ENCODE data around the gene TAOK2. TPM values are rescaled to one million over a fixed set of nuclear protein-coding genes. Genes with fewer than 3 reads are reported as not detected.

Gene TAOK2
- total and polyA plus RNA-seq, 2 of the 4 experiments (the other 2 are of a cell fraction): 23.0 to 31.7 TPM

- peaks cover 29% of the 10 kb centered on the region for H3K36me3 ChIP-seq (ENCODE audit: control insufficient read depth, insufficient read depth, low read length)
- ATAC-seq (ENCODE audit: low read depth) (no peak), DNase-seq (no peak)
- H2BK120ac ChIP-seq (ENCODE audit: low read depth, low read length): no peak overlapping the region
- H4K8ac ChIP-seq (ENCODE audit: low read depth in 2 of 2, low read length in 2 of 2): no peak overlapping the region
- no peak overlapping the region for H3K56ac ChIP-seq (ENCODE audit: extremely low read depth, insufficient read depth, low read length)
- dilution Hi-C loops (cut with HindIII; ENCODE audit: low sequenced_read_pairs, unreplicated experiment): no loop called here
- ChIA-PET CTCF (no interaction called here), POLR2A (ENCODE audit: unreplicated experiment) (no interaction called here)
- no peaks in the 10 kb centered on the region for H3K9me3 ChIP-seq (ENCODE audit: control insufficient read depth, insufficient read depth, low read length)
- no peak overlapping the region for H2BK5ac ChIP-seq (ENCODE audit: low read depth, low read length, poor library complexity, severe bottlenecking)
- in situ Hi-C loops (cut with MboI; ENCODE audit: low sequenced_read_pairs): no loop called here
- H3K27ac ChIP-seq (ENCODE audit: insufficient read depth, low read length): no peak overlapping the region; the same call in 1 of the 2 replicates
- peak overlapping the region; percentile 97 for H3K4ac ChIP-seq (ENCODE audit: low read depth, low read length)
- peak overlapping the region; percentile 99 for H3K14ac ChIP-seq (replicated peaks; ENCODE audit: low read depth, low read length)
- TF ChIP-seq NFE2L2 (IDR thresholded peaks at IDR 0.05; ENCODE audit: low read depth, low read length) (no peak), MXI1 (IDR thresholded peaks at IDR 0.05; ENCODE audit: borderline replicate concordance, low read depth, low read length) (no peak), RAD21 (IDR thresholded peaks at IDR 0.05; ENCODE audit: low read length) (no peak), CHD1 (IDR thresholded peaks at IDR 0.05; ENCODE audit: low read depth, low read length) (no peak), BHLHE40 (IDR thresholded peaks at IDR 0.05; ENCODE audit: low read depth, low read length) (no peak), MAFK (IDR thresholded peaks at IDR 0.05; ENCODE audit: low read depth, low read length) (no peak), CTCF (conservative IDR thresholded peaks at IDR 0.05; ENCODE audit: low read depth, low read length) (no peak), CEBPB (IDR thresholded peaks at IDR 0.05; ENCODE audit: low read depth, low read length) (no peak), POLR2A (IDR thresholded peaks at IDR 0.05; ENCODE audit: low read depth, low read length) (no peak), SMC3 (IDR thresholded peaks at IDR 0.05; ENCODE audit: low read depth, low read length) (no peak), MAZ (IDR thresholded peaks at IDR 0.05; ENCODE audit: borderline replicate concordance, low read depth, low read length) (no peak)
- TF ChIP-seq, protein P1, sequence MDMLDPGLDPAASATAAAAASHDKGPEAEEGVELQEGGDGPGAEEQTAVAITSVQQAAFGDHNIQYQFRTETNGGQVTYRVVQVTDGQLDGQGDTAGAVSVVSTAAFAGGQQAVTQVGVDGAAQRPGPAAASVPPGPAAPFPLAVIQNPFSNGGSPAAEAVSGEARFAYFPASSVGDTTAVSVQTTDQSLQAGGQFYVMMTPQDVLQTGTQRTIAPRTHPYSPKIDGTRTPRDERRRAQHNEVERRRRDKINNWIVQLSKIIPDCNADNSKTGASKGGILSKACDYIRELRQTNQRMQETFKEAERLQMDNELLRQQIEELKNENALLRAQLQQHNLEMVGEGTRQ (IDR thresholded peaks at IDR 0.05; ENCODE audit: low read depth, low read length): no peak
- TF ChIP-seq, protein P2, sequence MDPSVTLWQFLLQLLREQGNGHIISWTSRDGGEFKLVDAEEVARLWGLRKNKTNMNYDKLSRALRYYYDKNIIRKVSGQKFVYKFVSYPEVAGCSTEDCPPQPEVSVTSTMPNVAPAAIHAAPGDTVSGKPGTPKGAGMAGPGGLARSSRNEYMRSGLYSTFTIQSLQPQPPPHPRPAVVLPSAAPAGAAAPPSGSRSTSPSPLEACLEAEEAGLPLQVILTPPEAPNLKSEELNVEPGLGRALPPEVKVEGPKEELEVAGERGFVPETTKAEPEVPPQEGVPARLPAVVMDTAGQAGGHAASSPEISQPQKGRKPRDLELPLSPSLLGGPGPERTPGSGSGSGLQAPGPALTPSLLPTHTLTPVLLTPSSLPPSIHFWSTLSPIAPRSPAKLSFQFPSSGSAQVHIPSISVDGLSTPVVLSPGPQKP (IDR thresholded peaks at IDR 0.05; ENCODE audit: borderline replicate concordance, low read depth, low read length): no peak
- peaks cover 28% of the 10 kb centered on the region for H3K9me1 ChIP-seq (ENCODE audit: insufficient read depth, low read length)
- no peak overlapping the region for H4K5ac ChIP-seq (ENCODE audit: low read depth, low read length)
- H3K4me2 ChIP-seq (ENCODE audit: low read depth, low read length): peak overlapping the region; percentile 91
- peak overlapping the region; percentile 99 for H3K23ac ChIP-seq (ENCODE audit: low read depth, low read length)
- no peak overlapping the region for H2AFZ ChIP-seq (replicated peaks; ENCODE audit: low read length, poor library complexity)
- no peaks in the 10 kb centered on the region for H3K27me3 ChIP-seq (ENCODE audit: control insufficient read depth, insufficient read depth, low read length)
- no peak overlapping the region for H2BK15ac ChIP-seq (ENCODE audit: low read depth, low read length)
- peak overlapping the region; percentile 57; the same call in 1 of the 2 replicates for H2AK5ac ChIP-seq (ENCODE audit: low read depth, low read length)
- peaks cover 13% of the 10 kb centered on the region; the same call in 1 of the 2 replicates for H3K4me1 ChIP-seq (ENCODE audit: control insufficient read depth, insufficient read depth, low read length)
- intact Hi-C loops (cut with micrococcal nuclease): no loop called here
- peaks cover 6 to 64% of the 10 kb centered on the region in 2 experiments for H3K79me1 ChIP-seq (ENCODE audit: low read depth in 1 of 2, low read length in 2 of 2)
- H4K20me1 ChIP-seq (ENCODE audit: insufficient read depth, low read length): peaks cover 44% of the 10 kb centered on the region
- H3K4me3 ChIP-seq (ENCODE audit: insufficient read depth, low read depth, low read length): peak overlapping the region; percentile 69
- no peak overlapping the region for H4K91ac ChIP-seq (ENCODE audit: insufficient read depth, low read depth, low read length)
- peak overlapping the region; percentile 51 for H2AK9ac ChIP-seq (replicated peaks; ENCODE audit: low read depth, low read length, poor library complexity)
- WGBS, 2 experiments (ENCODE audit: extremely low coverage in 2 of 2, insufficient read length in 1 of 2): 70% methylated on average over 4 of the region's 5 CpGs; no CpG with 5 or more reads in 1 of the 2 experiments
- H3K18ac ChIP-seq (ENCODE audit: low read depth, low read length): no peak overlapping the region
- no TSS peak for BruUV-seq (replicated peaks)
- H3K9ac ChIP-seq (ENCODE audit: low read depth, low read length): peak overlapping the region; percentile 94
- H2BK20ac ChIP-seq (ENCODE audit: low read depth, low read length): no peak overlapping the region
Observed at GRCh38 chr16:29975134-29975538, 1.5 kb downstream of the TAOK2 start.
